HG03520 (cell line): ENCODE measurements around the gene THSD7A.

Experiments used
- ATAC-seq: cut with Tn5 transposase; IDR thresholded peaks from one replicate; pipeline ENCODE4 v1.9.1; 2021; ENCODE audit warnings: mild to moderate bottlenecking, moderate library complexity; ENCODE audit not compliant: unreplicated experiment

The THSD7A gene

GRCh38 chr7:11831736-11832495, at the start of gene THSD7A:
THSD7A (minus strand) TSS chr7:11832198; CDS start chr7:11831946, 252 bp downstream.
- peak; percentile 68 for ATAC-seq

GRCh38 chr7:11881680-11882079, 49.7 kb upstream of the THSD7A start:
- no peak for ATAC-seq

GRCh38 chr7:11875635-11876034, 43.6 kb upstream of the THSD7A start:
- ATAC-seq = no peak

- no peak for ATAC-seq
Observed at GRCh38 chr7:11865671-11866070, 33.7 kb upstream of the THSD7A start.

- no peak for ATAC-seq
Observed at GRCh38 chr7:11858622-11859302, 26.8 kb upstream of the THSD7A start.

- no peak for ATAC-seq
Observed at GRCh38 chr7:11858026-11858425, 26.0 kb upstream of the THSD7A start.

GRCh38 chr7:11848251-11848650, 16.3 kb upstream of the THSD7A start:
- ATAC-seq = no peak

GRCh38 chr7:11847336-11847735, 15.3 kb upstream of the THSD7A start:
- no peak for ATAC-seq

- ATAC-seq = no peak
Observed at GRCh38 chr7:11846361-11846955, 14.5 kb upstream of the THSD7A start.

- ATAC-seq = peak; percentile 44
Observed at GRCh38 chr7:11843113-11843765, 11.2 kb upstream of the THSD7A start.

- ATAC-seq = no peak
Observed at GRCh38 chr7:11841657-11842056, 9.7 kb upstream of the THSD7A start.

GRCh38 chr7:11835260-11835659, 3.3 kb upstream of the THSD7A start:
- ATAC-seq = no peak

- ATAC-seq = no peak
Observed at GRCh38 chr7:11833431-11833830, 1.4 kb upstream of the THSD7A start.

GRCh38 chr7:11831156-11831735, 752 bp downstream of the THSD7A start:
- no peak for ATAC-seq

GRCh38 chr7:11830582-11831155, 1.3 kb downstream of the THSD7A start:
- no peak for ATAC-seq

- ATAC-seq = no peak
Observed at GRCh38 chr7:11829954-11830353, 2.0 kb downstream of the THSD7A start.

GRCh38 chr7:11819947-11820346, 12.1 kb downstream of the THSD7A start:
- no peak for ATAC-seq

GRCh38 chr7:11819271-11819670, 12.7 kb downstream of the THSD7A start:
- no peak for ATAC-seq

- no peak for ATAC-seq
Observed at GRCh38 chr7:11818281-11818680, 13.7 kb downstream of the THSD7A start.

GRCh38 chr7:11817111-11817740, 14.8 kb downstream of the THSD7A start:
- ATAC-seq = no peak
